Renal cortical epithelial cell (primary cell): ENCODE data around the gene NPEPL1. TPM values are rescaled to one million over a fixed set of nuclear protein-coding genes. Genes with fewer than 3 reads are reported as not detected.

Experiments
- DNase-seq: peaks from one replicate; pipeline ENCODE4 v3.0.0-alpha.2; 2011; ENCODE audit warnings: low read depth
- total RNA-seq: library from RNA; depleted of rRNA; stranded (reverse); fragments of >200 nt; gene quantifications from 2 replicates; pipeline ENCODE4 v1.2.3, GENCODE V29; 2014

The NPEPL1 gene
- total RNA-seq, 1 donor from 2014 or later, result 19.5 TPM

DNA sequence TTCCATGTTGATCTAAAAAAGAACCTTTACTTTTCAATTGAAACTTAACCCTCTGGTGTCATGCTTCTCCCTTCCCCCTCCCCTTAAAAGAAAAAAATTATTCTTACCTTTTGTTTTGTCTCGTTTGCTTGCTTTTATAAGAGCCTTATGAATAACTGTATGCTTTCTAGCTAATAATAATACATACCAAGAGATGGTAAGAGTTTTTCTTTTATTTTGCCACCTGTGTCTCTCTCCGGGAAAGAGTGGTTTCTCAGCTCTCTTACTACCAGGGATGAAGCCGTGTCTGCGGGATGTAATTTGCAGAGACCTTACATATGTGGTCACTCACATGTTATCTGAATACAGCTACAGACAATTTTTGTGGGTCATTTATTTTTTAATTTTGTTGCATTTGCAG lies 33.8 kb upstream of the NPEPL1 start:
- DNase-seq, result no peak

DNA sequence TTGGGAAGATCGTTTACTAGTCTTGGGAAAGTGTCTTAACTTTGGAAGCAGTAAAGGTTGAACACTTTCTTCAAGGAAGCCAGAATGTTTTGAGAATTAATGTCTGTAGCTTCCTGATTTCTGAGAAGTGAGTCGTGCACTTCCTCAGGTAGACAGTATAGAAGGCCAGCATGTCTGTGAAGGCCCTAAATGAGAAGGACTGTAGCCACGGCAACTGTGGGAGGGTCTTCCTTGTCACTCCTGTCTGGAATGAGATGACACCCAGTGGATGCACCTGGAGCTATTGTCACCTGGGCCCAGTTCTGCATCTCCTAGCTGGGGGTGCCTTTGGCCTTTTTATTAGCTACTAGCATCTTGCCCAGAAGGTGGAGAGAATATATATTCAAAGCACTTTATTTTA lies 32.8 kb upstream of the NPEPL1 start:
- peak; percentile 41 for DNase-seq

DNA sequence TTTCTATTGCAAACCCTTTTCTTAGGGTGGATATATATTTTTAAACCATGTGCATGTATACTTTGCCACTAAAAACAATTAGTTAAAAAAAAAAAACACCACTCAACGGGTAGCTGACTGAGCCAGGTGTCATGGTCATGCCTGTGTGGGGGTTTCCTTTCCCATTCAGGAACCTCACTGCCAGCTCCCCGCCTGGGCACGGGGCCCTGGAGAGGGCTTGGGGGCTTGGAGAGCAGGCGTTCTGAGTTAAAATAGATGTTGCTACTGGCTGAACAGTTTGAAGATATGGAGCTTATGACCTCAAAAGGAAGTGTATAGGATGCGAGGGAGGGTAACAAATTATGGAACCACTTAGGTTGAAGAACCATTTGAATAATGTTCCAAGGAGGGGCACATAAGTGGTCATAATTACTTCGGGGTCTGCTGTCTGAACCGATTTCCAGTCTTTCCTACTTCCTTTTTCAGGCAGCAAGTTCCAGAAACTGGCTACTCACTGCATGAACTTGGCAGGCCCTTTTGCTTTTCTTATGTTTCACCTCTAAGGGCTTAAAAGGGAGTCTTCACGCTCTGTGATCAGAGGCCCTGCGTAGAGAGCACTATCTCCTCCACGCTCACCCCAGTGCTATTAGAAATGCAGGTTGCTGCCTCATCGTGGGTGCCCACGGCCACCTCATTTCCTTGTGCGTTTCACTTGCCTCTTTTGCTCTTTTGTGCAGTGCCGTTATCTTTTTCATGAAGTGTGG lies 31.6 kb upstream of the NPEPL1 start:
- DNase-seq, result no peak

DNA sequence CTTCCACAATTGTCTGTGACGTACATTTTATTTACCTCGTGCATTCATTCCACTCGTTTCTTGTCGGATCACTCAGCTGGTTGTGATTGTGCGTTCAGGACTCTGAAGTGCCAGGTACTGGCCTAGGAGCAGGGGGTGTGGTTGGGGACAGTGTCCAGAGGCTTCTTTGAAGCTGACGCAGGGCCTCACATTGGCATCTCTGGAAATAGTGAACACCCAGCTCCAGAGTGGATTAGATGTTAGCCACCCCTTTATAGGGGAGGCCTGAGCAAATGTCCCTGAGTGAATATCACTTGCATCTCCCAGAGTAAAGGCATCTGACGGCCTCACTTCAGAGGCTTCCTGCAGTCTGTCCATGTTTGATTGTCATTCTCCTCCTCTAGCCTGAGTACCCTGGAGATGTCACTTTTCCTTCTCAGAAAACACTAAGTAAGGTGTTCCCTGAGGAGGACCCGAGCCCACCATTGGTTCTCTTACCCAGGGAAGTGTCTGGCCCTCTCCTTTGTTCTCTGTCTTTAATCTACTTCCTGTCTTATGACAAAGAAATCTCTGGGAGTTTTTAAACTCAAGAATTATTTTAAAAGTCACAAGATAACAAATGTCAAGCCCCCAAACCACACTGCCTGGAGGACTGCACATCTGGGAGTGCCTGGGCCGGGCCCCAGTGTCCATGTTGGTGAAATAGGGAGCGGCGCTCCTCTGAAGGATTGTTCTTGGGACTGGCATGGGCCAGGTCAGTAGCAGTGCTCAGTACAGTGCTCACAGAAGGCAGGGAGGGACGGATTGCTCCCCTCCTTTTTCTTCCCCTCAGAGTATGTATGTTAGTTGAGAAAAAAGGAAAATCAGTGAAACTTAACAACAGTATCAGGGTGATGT lies 30.8 kb upstream of the NPEPL1 start:
- DNase-seq, result no peak

DNA sequence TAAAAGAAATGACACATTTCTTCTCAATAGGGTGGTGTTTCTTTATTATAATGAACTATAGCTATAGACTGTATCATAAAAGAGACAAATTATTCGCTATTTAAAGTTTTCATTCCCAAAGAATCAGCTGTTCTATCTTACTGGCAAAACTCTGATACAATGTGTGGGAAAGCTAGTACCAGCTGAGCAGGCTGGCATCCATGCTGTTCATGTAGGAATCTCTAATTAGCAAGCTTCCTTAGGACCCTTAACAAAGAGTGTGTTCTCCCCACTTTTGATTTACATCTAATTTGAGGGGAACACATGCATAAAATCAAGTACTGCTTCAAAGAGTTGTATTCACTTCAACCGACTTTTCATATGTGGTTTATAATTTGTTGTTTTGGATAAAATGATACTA lies 28.3 kb upstream of the NPEPL1 start:
- DNase-seq, result no peak

DNA sequence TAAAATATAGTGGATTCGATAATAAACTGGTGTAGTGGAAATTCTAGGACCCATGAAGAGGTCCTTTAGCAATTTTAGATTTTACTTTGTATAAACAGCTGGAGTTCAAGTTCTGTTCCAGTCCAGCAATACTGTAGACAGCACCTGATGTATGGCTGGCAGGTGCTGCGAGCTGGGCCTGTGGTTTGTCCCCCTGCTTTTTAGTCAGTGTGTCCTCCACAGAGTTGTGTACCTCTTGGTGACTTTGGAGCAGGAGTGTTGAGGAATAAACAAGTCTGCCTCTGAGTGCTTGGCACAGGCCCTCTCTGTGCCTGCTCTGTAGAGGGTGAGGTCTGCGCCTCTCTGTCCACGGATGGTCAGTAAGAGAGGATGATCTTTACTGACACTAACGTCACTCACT lies 27.7 kb upstream of the NPEPL1 start:
- no peak for DNase-seq

DNA sequence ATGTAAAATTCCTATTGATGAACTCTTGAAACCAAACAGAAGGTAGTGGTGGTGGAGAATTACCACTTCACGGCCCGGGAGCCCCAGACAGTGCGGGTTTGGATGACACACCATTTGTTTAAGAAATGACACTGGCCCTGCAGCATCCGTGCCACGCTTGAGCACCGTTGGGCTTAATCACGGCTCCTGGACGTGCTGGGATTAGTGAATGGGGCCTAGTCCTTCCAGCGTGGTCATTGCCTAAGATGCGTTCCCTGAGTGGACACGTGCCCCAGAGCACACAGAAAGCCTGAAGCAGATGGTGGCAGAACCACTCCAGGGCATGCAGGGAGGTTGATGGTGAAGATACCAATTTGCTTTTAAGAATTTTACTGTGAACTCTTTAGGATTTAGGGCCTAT lies 27.0 kb upstream of the NPEPL1 start:
- peak; percentile 48 for DNase-seq

DNA sequence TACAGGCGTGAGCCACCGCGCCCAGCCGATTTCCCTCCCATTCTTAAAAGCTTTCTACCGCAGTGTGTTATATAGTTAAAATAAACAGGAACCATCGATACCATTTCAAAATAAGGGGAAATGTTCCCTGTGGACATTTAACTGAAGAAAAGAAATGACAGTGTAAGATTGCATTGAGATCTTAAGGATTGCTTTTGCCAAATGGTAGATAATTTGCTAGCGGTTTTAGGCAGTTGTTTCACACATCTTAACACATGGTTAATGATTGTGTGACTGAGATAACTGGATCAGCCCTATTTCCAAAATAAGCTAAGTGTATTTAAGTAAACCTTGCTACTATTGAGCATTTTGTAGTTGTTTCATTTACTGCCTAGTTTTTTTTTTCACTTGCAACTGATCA lies 25.9 kb upstream of the NPEPL1 start:
- peak; percentile 75 for DNase-seq

DNA sequence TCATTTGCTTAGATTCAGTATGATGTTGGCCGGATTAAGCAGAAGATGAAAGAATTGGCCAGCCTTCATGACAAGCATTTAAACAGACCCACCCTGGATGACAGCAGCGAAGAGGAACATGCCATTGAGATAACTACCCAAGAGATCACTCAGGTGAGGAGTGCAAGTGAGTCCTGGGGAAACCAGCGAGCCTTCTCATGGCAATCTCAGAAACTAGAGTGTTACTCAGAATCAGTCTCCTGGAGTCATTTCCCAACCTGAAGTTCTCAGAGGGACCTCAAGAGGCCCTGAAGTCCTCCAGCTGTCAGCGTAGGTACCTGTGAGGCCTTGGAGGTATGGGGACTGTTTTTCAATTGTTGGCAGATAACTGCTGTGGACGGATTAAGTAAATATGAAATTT lies 24.6 kb upstream of the NPEPL1 start:
- no peak for DNase-seq

DNA sequence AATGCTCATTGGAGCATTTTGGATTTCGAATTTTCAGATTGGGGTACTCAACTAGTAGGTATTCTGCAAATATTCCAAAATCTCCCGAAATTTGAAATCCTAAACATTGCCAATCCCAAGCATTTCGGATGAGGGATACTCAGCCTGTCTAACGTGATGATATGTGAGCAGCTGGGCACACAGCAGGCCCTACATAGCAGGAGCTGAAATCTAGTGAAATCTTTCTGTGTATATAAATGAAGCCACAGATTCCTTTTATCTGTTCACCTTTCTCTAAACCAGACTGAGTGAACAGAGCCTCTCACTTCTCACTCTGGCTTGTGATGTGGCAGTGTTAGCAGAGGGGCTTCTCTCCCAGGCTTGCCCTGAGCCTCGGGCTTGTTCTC lies 23.7 kb upstream of the NPEPL1 start:
- no peak for DNase-seq

DNA sequence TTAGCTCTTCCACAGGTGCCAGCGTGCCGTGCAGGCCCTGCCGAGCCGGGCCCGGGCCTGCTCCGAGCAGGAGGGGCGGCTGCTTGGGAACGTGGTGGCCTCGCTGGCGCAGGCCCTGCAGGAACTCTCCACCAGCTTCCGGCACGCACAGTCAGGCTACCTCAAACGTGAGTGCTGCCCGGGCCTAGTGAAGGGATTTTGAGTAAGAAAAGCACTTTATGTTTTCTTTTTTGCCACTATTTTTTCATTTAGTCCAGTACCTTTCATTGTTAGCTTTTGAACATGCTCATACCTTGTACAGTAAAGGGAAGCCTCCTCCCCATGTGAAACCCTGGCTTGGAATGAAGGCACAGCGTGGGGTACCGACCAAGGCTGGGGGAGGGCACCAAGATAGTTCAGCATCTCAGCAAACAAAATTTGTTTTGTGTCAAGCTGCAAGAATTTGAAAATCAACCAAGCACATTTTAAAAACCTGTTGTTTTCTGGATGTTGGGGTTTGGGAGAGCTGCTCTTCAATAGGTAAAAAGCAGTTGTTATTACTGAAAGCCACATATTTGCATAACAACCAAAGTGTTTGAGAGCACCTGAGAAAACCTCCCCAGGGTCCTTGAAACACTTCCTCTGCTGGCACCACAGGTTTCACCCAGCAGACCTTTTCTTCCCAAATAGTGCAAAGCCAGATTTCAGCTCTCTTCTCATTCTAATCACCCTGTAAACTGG lies 23.2 kb upstream of the NPEPL1 start:
- DNase-seq, result no peak

DNA sequence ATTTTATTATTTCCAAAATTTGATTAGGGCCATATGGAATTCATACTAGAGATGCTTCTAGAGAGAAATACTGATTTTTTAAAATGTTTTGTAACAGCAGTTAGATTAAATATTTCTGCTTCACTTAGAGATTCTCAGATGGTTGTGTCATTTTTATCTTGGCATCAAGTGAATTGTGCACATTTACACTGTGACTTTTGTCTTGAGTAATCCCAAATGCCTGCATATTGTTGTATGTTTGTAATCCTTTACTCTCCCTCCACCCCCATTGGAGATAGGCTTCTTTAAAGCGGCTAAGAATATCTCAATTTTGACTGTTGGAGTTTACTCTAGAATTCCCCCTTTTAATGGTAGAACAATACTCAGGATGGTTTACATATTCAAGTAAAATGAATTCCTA lies 22.5 kb upstream of the NPEPL1 start:
- DNase-seq, result no peak

DNA sequence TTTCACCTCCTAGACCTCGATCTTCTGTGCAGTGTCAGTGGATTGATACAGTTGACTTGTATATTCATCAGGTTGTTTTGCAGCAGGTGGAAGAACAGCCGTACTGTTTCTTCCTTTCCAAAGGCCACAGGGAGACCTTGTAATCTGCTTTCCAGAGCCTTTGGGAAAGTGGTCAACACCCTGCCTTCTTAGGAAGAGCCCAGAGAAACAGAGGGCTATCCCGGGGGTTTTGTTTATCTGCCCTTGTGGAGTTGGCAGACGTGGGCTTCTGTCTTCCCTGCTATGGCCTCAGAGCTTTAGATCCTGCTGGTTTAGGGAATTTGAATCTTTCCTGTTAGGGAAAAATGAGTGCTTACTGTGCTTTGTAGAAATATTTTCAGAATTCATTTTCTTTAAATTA lies 21.9 kb upstream of the NPEPL1 start:
- DNase-seq, result no peak

DNA sequence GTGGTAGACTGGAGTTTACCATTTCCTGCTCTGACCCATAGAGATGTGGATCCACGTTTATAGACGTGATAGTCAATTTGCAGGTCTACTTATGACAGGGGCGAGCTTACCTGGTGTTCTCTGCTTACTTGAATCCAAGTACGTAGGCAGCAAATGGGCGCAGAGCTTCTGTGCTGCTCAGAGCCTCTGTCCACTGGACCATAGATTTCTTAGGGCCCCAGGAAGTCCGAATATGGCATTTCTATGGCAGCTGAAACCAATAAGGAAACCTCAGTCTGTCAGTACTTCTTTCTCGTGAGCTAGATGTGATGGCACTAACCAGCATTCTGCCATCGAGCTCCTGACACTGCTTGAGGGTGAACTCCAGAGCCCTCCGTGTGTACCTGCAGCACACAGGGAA lies 19.5 kb upstream of the NPEPL1 start:
- DNase-seq, result no peak

DNA sequence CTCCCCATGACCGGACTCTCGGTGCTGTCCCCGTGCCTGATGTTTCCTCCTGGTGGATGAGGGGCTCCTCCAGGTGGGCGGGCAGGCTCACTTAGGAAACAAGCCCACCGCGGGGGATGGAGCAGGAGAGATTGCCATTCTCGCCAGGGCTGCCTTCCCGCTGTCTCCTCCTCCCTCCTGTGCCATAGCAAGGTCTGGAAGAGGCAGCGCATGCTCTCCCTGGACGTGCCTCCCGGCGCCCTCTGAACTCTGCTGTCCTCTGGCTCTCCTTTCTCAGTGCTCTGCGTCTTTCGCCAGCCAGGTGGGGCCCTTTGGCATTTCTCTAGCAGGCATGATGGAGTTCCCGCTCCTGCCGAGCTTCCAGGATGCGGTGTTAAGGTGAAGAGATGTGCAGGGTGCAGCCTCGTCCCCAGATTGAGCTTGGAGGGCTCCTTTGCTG lies 17.4 kb upstream of the NPEPL1 start:
- DNase-seq, result no peak

DNA sequence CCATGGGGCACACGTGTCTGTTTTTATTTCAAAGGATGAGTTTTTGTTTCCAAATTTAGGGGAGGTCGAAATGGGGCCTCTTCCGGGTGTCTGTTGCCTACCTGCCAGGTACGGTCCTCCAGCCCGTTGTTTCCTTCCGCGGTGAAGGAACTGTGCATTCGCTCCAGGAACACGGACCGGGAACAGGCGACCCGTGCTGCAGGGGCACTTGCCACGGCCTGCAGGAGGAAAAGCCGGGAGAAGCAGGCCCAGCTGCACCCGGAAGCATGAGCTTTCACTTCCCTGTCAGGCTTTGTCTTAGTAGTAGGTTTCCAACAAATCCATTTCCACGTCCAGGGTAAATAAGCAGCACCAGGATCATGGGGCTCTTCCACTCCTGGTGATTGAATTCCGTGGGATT lies 17.0 kb upstream of the NPEPL1 start:
- no peak for DNase-seq

DNA sequence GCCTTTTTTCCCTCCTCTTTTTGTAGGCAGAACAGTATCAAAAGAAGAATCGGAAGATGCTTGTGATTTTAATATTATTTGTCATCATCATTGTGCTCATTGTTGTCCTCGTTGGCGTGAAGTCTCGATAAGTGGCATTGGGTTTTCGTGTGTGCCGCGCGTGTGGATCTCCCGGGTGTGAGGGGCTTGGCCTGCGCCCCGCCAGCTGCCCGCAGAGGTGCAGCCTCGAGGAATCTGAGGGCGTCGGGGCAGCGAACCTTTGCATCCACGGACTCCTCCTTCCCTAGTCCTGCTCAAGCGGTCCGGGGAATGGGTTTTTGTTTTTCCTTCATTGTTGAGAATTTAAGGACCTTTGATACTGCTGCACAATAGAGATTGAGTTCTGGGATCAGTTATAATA lies 16.4 kb upstream of the NPEPL1 start:
- no peak for DNase-seq

DNA sequence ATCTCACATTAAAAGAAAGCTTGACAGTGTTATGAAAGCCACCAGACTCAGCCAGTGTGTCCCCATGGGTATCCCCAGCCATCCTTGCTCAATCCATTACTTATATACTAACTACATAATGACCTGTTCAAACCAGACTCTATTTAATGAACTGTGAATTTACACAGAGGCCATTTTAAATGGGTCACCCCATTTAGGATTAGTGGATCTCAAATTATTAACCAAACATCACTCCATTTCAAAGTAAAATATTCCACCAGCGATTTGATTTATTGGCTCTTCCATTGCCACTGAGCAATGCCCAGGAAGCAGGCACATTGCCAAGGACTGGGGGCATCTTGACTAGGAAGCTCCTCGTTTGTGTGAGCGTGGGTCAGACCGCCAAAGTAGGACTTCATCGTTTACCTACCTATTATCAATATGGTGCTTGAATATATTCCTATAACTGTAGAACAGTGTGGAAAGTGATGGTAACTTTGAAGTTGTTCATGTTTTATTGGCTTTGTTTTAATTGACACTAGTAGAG lies 15.5 kb upstream of the NPEPL1 start:
- peak; percentile 85 for DNase-seq

DNA sequence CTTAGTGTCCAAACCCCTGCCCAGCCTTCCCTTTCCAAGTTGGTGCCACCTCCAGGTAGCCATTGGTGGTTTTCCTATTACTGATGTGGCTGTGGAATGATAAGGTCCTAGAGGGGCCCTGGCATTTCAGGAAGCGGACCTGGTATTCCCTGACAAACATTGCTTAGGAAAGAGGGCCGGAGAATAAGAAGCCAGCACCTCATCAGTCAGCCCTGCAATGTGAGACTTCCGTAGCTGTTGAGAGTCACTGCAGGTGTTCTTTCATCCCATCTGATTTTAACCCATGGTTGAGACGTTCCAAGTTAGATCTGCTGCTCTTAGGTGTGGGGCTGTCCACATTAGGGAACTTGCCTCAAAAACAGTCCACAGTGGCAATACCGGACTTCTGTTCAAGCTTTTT lies 14.8 kb upstream of the NPEPL1 start:
- no peak for DNase-seq

DNA sequence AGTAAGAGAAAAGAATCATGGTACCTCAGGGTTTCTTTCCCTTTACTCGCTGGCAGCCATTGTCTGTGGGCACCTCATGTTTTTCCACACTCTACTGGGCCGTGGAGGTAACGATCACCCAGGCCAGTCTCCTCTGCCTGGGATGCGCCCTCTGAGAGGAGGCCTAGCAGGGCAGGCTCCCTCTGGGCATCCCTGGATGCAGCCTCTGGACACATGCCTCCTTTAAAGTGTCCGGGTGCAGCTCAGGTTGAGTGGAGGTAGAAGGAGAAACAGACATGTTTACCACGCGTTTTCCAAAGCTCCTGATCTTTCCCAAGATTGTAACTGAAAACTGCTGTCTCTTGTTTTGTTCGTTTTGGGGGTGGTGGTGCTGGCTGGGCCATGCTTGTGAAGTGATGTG lies 13.8 kb upstream of the NPEPL1 start:
- no peak for DNase-seq

DNA sequence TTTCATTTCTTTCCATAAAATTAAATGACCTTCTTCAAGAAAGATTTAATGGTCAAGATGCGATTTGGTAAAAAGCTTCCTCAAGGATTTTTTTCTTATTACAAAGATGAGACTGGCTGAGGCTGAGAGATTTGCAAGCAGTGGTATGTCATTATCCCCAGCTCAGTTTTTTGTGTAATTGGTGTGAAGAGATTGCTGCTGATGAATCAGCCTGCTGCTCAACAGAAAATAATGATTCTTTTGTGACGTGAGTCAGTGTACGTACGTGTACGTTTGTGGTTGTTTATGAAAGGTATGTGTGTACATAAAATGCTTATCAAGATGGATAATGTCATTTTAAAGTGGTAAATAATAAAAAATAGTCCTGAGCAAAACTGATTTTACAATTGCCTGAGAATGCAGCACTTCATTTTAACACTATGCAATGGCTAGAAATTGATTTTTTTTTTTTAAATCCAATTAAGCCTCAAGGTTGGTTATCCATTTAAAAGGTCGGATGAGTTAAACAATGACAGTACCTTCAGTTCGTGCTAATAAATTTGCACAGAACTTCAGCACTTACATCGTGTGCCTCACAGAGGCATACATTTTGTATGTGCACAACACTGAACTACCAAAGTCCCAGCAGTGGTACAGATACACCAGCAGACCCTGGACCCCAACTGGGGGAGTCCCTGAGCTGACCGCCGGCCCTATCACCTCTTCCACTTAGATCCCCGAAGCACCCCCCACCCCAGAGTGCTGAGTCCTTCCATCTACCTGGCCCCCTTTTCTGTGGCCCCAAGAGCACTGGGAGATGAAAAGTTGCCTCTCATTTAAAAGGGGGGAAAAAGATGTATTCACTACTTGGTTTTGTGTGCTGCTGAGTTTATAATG lies 9.7 kb upstream of the NPEPL1 start:
- DNase-seq, result peak; percentile 76
